ENCODE results near the gene YPEL5.

GRCh38 chr2:30108851-30109250 is 38.0 kb upstream of the YPEL5 start:
- TF ChIP-seq CTCF (optimal IDR thresholded peaks at IDR 0.05 in 1 of 3, IDR thresholded peaks at IDR 0.05 in 1 of 3, conservative IDR thresholded peaks at IDR 0.05 in 1 of 3; ENCODE audit: extremely low read depth in 1 of 3, insufficient read depth in 2 of 3, low read length in 3 of 3) (no peak), EZH2 (IDR thresholded peaks at IDR 0.05; ENCODE audit: low read length) (no peak)

Measured in keratinocyte (primary cell).